RCC 7860 (cell line): ENCODE results near the gene NELFB.

Source experiments
- DNase-seq: peaks from one replicate; pipeline ENCODE4 v3.0.0-alpha.2; 2015; ENCODE audit warnings: low spot score
- FAIRE-seq: peaks from 2 replicates; lab custom pipeline; 2012; peaks lifted over from hg19 to GRCh38; lab: Jason Lieb, UNC

NELFB gene

GRCh38 chr9:137254624-137255447 is at the start of gene NELFB:
Gene NELFB, plus strand, starts transcription at chr9:137255327.
- DNase-seq: peak; percentile 82

GRCh38 chr9:137206602-137207001 is 48.5 kb upstream of the NELFB start:
- FAIRE-seq (no peak), DNase-seq (no peak)

More at GRCh38 chr9:137254624-137255447, at the start of gene NELFB:
- no peak for FAIRE-seq

- FAIRE-seq (no peak), DNase-seq (no peak)
Observed at GRCh38 chr9:137211532-137211931, 43.6 kb upstream of the NELFB start.

DNA sequence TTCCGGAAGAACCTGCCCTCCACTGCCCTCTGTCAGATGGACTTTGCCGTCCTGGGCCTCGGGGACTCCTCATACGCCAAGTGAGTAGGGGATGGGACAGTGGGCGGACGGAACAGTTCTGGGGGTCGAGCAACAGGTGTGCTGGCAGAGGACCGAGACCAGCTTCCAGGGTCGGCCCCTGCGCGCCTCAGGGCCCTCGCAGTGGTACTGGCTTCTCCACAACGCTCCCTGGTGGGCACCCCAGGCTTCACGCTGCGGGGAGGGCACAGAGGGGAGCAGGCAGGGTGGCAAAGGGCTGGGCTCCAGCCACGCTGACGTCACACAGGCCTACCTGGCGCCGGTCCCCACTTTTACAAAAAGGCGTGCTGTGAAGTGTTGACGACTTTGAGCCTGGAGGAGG is 42.6 kb upstream of the NELFB start:
- DNase-seq (no peak), FAIRE-seq (no peak)

- FAIRE-seq (no peak), DNase-seq (no peak)
Observed at GRCh38 chr9:137213160-137214060, 41.7 kb upstream of the NELFB start.

GRCh38 chr9:137214620-137215019 is 40.5 kb upstream of the NELFB start:
- FAIRE-seq (no peak), DNase-seq (no peak)

DNA sequence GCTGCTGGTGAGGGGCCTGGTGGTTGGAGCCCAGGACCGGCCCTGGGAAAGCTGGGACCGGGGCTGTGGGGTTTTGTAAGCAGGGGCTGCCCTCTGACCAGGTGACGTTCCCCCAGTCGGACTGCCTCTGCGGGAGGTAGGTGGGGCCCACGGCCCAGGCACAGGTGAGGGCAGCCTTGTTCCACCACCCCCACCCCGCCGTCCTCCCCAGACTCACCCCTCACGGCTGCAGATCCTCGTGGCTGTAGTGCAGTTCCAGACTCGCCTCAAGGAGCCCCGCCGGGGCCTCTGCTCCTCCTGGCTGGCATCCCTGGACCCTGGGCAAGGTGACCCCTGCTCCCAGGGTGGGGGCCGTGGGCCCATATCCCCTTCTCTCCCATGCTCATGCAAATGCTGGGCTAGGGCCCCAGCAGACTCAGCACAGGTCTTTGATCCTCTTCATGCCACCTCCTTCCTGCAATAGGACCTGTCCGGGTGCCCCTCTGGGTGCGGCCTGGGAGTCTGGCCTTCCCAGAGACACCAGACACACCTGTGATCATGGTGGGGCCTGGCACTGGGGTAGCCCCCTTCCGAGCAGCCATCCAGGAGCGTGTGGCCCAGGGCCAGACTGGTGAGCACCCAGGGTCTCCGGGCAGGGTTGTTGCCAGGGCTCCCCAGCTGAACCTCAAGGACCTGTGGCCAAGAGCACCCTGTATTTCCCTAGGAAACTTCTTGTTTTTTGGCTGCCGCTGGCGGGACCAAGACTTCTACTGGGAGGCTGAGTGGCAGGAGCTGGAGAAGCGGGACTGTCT is 39.7 kb upstream of the NELFB start:
- FAIRE-seq: no peak

DNA sequence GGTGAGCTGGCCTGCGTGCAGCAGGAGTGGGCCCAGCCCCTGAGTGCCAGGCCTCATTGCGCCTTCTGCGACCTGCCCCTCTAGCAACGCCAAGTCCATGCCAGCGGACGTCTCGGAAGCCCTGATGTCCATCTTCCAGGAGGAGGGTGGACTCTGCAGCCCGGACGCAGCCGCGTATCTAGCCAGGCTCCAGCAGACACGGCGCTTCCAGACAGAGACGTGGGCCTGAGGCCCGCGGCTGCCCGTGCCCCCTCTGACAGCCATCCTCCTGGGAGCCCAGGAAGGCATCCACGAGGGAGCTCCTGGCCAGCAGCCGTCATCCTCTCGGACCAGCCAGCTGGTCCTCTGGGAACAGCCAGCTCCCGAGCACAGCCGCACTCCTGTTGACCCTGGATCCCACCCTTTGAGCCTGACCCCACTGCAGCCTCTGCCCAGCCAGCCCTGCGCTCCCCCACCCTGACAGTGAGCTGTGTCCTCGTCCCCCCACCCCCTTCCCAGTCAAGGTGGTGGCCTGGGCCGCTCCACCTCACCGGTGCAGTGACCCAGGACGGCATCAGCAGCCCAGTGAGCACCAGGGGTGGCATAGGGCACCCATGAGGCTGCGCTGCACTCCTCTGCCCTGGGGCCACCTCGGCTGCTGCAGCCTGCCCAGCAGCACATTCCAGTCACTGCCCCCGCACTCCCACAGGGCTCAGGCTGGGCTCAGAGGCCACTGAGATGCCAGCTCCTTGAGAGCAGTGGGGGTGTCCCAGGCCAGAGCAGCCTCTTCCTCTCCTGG is 38.8 kb upstream of the NELFB start:
- FAIRE-seq: no peak

More for the DNA sequence above, 39.7 kb upstream of the NELFB start:
- no peak for DNase-seq

DNA sequence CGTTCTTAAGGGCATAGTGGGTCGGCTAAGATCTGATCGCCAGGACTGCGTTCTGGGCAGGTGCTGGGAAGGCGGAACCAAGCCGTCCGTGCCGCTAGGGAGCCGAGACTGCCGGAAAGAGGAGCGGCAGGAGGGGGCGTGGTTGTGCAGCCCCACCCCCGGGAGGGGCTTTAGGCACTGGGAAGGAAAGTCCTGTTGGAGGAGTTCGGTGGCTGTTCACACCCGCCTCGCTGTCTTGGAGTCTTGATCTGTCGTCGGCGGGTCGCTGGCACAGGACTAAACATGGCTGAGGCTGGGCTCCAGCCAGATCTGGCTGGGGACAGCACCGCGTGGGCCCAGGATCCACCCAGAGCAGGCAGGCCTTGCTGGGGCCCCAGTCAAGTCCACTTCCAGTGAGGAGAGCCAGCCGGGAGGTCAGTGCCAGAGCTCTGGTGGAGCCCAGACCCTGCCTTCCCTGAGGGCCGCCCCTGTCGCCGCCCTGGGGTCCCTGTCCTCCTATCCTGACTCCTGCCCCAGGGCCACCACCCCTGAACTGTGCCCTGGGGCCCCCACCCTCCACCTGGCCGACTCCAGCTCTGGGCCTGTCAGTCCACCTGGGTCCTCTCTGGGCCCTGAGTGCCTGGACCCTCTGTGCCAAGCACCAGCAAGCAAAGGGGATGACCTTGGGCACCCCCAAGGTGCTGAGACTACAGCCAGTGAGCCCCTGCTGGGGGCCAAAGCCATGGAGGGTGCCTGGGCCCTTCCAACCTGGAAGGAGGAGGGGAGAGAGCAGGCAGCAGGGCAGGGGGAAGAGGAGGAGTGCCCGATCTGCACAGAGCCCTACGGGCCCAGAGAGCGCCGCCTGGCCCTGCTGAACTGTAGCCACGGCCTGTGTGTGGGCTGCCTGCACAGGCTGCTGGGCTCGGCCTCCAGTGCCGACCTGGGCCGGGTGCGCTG is 37.6 kb upstream of the NELFB start:
- FAIRE-seq (no peak), DNase-seq (no peak)

More for the DNA sequence above, 38.8 kb upstream of the NELFB start:
- no peak for DNase-seq

DNA sequence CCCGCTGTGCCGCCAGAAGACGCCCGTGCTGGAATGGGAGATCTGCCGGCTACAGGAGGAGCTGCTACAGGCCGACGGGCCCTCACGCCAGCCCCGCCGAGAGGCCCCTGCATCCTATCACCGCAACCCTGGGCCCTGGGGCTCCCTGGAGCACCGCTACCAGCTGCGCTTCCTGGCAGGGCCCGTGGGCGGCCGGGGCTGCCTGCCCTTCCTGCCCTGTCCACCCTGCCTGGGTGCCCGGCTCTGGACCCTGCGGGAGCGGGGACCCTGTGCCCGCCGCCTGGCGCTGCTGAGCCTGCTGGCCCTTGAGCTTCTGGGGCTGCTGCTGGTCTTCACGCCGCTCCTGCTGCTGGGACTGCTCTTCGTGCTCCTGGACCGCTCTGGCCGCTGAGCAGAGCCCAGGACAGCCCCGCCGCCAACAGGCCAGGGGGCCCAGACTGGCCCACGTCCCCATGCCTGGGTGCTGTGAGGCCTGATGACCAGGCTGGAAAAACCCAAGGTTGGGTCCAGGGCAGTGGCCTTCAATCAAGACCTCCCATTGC is 36.8 kb upstream of the NELFB start:
- DNase-seq (no peak), FAIRE-seq (no peak)

GRCh38 chr9:137218754-137219271 is 36.3 kb upstream of the NELFB start:
- FAIRE-seq: peak; percentile 62
- DNase-seq: peak; percentile 82

DNA sequence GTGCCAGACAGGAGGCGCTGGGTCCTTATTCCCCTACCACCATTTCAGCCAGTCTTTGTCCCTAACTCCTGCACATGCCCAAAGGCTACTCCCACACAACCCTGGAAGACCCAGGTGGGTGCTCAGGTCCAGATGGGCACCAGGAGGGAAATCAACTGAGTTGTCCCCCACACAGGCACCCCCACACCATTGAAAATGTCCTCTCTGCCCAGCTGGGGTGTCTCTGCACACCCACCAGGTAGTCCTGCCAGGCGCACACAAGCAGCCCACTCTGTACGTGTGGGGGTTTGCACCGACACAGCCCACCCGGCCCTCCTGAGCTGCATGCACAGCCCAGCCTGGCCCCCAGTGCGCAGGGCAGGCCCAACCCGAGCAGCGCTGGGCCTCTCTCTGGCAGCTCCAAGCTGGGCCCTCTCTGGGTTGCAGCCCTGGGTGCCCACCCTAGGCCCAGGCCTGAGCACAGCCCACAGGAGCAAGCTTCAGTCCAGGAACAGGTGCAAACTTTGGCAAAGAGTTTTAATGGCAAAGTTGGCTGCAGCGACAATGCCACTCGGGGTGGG is 35.3 kb upstream of the NELFB start:
- no peak for DNase-seq
- FAIRE-seq: no peak

- no peak for DNase-seq
- FAIRE-seq: no peak
Observed at GRCh38 chr9:137220317-137221094, 34.6 kb upstream of the NELFB start.

- DNase-seq (no peak), FAIRE-seq (no peak)
Observed at GRCh38 chr9:137221095-137221505, 34.0 kb upstream of the NELFB start.

DNA sequence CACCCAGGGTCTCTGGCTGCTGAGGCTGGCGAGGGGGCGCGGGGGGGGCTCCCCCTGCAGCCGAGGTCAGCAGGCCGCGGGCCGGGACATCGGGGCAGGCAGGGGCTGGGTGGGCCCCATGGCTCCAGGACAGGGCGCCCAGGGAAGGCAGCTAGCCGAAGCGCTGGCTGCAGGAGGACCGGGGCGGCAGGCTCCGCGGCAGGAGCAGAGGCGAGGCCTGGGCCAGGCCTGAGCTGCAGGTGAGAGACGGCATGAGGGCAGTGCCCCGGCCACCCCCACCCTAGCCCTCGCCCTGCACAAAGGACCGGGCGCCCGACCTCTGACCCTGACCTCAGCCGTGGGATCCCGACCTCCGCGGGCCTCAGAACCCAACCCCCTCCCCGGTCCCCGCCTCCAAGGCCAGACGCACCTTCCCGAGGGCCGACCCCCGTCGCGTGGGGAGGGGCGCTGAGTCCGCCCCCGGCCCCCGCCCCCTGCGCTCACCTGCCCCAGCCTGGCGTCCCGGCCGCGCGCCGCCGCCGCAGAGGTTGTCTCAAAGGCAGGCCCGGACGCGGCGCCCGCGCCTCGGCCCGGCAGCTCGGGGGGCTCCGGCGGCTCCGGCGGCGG is 33.5 kb upstream of the NELFB start:
- FAIRE-seq (no peak), DNase-seq (no peak)

DNA sequence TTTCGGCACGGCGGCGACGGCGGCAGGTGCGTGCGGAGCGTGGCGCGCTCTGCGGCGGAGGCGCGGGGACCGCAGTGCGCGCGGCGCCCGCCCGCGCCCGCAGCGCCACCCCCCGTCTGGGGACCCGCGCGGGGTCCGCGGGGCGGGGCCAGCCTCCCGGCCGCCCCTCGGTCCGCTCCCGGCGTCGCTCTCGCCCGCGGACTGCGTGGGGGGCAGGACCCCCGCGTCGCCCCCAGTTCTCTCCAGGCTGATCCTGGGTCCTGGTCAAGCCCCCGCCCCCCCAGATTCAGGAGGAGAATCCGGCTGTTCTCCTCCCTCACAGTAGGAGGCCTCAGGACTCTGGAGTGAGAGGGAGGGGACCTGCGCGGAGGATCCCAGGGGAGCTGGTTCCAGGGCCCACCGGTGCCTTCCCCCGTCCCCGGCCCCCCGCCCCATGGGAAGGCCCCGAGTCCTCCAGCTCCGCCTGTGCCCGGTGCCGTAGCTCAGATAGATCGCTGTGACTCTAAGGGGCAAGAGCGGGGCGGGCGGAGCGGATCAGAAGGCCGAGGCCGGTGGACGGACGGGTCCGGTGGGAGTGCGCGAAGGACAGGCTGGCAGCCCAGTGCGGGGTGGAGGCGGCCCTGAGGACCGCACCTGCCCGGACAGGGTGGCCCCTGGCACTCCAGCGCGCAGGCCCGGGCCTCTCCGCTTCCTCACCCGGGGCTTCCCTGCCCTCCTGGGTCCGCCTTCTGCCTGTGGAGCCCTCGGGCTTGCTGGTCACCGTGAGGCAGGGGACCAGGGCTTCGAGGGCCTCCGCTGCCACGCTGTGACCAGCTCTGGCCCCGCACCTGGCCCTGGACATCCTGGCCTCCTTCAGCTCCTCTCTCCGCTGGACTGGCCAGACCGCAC is 32.7 kb upstream of the NELFB start, which contains the start of gene RNF208:
TSS of gene RNF208 (minus strand) at position 51 of the 888 bp plus-strand sequence. CDS start 1,028 bp downstream, outside the sequence.
- DNase-seq (no peak), FAIRE-seq (no peak)
